ENCODE measurements around the gene TSPO.

TSPO gene

DNA sequence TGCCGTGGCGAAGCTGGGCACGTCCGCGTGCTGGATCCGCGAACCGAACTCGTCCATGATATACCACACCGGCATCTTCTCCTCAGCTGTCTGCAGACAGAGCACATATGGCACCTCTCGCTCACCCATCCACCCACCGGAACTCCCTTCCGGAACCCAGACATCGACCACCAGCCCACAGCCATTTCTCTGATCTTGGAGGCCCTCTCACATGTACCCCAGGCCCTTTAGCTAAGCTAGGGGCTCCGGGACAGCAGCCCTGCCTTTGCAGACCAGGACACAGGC is 28.5 kb downstream of the TSPO start:
- H2AFZ ChIP-seq (ENCODE audit: low read length): no peak overlapping the region
- peaks cover 9% of the 10 kb centered on the region for H3K36me3 ChIP-seq (replicated peaks; ENCODE audit: insufficient read depth, low read length)
- no peak overlapping the region for H3K4me2 ChIP-seq (ENCODE audit: low read depth, low read length)
- peaks cover 28% of the 10 kb centered on the region for H3K79me2 ChIP-seq (ENCODE audit: low read length)
- no peak overlapping the region for H3K9ac ChIP-seq (ENCODE audit: low read length)
- no peaks in the 10 kb centered on the region for H3K9me3 ChIP-seq (replicated peaks; ENCODE audit: insufficient read depth, low read length)
- H3K4me1 ChIP-seq (ENCODE audit: low read length): no peaks in the 10 kb centered on the region
- H3K9me2 ChIP-seq (replicated peaks; ENCODE audit: insufficient read depth, low read length): no peaks in the 10 kb centered on the region
- no peaks in the 10 kb centered on the region for H4K20me1 ChIP-seq (ENCODE audit: insufficient read depth, low read length)
- no peak overlapping the region for H3K4me3 ChIP-seq (ENCODE audit: low read length)
- no peaks in the 10 kb centered on the region for H3F3A ChIP-seq (ENCODE audit: insufficient read depth, low read length)
- TF ChIP-seq EZH2 (optimal IDR thresholded peaks at IDR 0.05; ENCODE audit: low read depth, low read length) (no peak), CTCF (IDR thresholded peaks at IDR 0.05; ENCODE audit: low read length) (no peak), EZH2phosphoT487 (IDR thresholded peaks at IDR 0.05; ENCODE audit: low read length) (no peak)
- no peak overlapping the region for H3K27ac ChIP-seq (ENCODE audit: low read length)
- DNase-seq: no peak
- no peaks in the 10 kb centered on the region for H3K27me3 ChIP-seq (replicated peaks; ENCODE audit: insufficient read depth, low read length)

DNA sequence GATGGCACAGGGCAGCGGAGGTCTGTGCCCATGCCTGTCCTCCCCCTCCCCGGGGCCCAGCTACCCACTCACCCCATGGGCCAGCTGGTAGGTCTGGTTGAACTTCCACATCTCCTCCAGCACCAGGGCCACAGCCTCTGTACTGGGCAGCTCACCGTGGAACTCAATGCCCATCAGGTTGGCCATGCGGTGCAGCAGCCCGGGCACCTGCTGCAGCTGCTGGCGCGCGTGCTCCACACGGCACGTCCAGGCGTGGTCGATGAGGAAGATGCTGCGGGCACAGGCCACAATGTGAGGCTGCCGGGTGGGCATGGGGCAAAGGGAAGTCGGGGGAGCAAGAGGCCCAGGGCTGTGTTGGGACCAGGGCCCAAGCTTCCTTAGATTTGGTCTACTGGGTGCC is 29.3 kb downstream of the TSPO start:
- Histone ChIP-seq H3K9me2 (replicated peaks; ENCODE audit: insufficient read depth, low read length) (no peaks in the 10 kb centered on the region), H3K4me1 (ENCODE audit: low read length) (peaks cover 5% of the 10 kb centered on the region), H3F3A (ENCODE audit: insufficient read depth, low read length) (no peaks in the 10 kb centered on the region), H3K4me3 (ENCODE audit: low read length) (no peak overlapping the region), H3K27ac (ENCODE audit: low read length) (no peak overlapping the region), H2AFZ (ENCODE audit: low read length) (no peak overlapping the region), H3K9ac (ENCODE audit: low read length) (no peak overlapping the region), H3K36me3 (replicated peaks; ENCODE audit: insufficient read depth, low read length) (peaks cover 9% of the 10 kb centered on the region), H4K20me1 (ENCODE audit: insufficient read depth, low read length) (no peaks in the 10 kb centered on the region), H3K79me2 (ENCODE audit: low read length) (peaks cover 33% of the 10 kb centered on the region), H3K27me3 (replicated peaks; ENCODE audit: insufficient read depth, low read length) (no peaks in the 10 kb centered on the region), H3K4me2 (ENCODE audit: low read depth, low read length) (no peak overlapping the region), H3K9me3 (replicated peaks; ENCODE audit: insufficient read depth, low read length) (no peaks in the 10 kb centered on the region)
- TF ChIP-seq EZH2phosphoT487 (IDR thresholded peaks at IDR 0.05; ENCODE audit: low read length) (no peak), CTCF (IDR thresholded peaks at IDR 0.05; ENCODE audit: low read length) (no peak), EZH2 (optimal IDR thresholded peaks at IDR 0.05; ENCODE audit: low read depth, low read length) (no peak)
- DNase-seq: no peak

GRCh38 chr22:43181321-43182076 is 30.1 kb downstream of the TSPO start:
- Histone ChIP-seq H3K9me2 (replicated peaks; ENCODE audit: insufficient read depth, low read length) (no peaks in the 10 kb centered on the region), H2AFZ (ENCODE audit: low read length) (no peak overlapping the region), H3K79me2 (ENCODE audit: low read length) (peaks cover 42% of the 10 kb centered on the region), H3F3A (ENCODE audit: insufficient read depth, low read length) (no peaks in the 10 kb centered on the region), H3K4me3 (ENCODE audit: low read length) (no peak overlapping the region), H3K9ac (ENCODE audit: low read length) (no peak overlapping the region), H3K4me1 (ENCODE audit: low read length) (peaks cover 6% of the 10 kb centered on the region), H4K20me1 (ENCODE audit: insufficient read depth, low read length) (no peaks in the 10 kb centered on the region), H3K27me3 (replicated peaks; ENCODE audit: insufficient read depth, low read length) (no peaks in the 10 kb centered on the region), H3K9me3 (replicated peaks; ENCODE audit: insufficient read depth, low read length) (no peaks in the 10 kb centered on the region), H3K4me2 (ENCODE audit: low read depth, low read length) (no peak overlapping the region), H3K36me3 (replicated peaks; ENCODE audit: insufficient read depth, low read length) (peaks cover 9% of the 10 kb centered on the region), H3K27ac (ENCODE audit: low read length) (no peak overlapping the region)
- TF ChIP-seq CTCF (IDR thresholded peaks at IDR 0.05; ENCODE audit: low read length) (no peak), EZH2phosphoT487 (IDR thresholded peaks at IDR 0.05; ENCODE audit: low read length) (no peak), EZH2 (optimal IDR thresholded peaks at IDR 0.05; ENCODE audit: low read depth, low read length) (no peak)
- no peak for DNase-seq
